Stimulated activated CD8-positive, alpha-beta memory T cell treated with anti-CD3 and anti-CD28 coated beads, Interleukin-15, amount 100 ng/mL, for 4 hours (primary cell): ENCODE data around the gene CPLX1.
"Not testable (repeated sequence)": the region's sequence is repeated elsewhere in the genome, so short reads cannot be mapped to it uniquely, and the experiment has no call there.

Source experiments
- DNase-seq, 2 donors: peaks; one replicate each; pipeline ENCODE4 v3.0.0-alpha.2; 2020; ENCODE audit warnings: low read depth in 2 of 2

CPLX1 gene

DNA sequence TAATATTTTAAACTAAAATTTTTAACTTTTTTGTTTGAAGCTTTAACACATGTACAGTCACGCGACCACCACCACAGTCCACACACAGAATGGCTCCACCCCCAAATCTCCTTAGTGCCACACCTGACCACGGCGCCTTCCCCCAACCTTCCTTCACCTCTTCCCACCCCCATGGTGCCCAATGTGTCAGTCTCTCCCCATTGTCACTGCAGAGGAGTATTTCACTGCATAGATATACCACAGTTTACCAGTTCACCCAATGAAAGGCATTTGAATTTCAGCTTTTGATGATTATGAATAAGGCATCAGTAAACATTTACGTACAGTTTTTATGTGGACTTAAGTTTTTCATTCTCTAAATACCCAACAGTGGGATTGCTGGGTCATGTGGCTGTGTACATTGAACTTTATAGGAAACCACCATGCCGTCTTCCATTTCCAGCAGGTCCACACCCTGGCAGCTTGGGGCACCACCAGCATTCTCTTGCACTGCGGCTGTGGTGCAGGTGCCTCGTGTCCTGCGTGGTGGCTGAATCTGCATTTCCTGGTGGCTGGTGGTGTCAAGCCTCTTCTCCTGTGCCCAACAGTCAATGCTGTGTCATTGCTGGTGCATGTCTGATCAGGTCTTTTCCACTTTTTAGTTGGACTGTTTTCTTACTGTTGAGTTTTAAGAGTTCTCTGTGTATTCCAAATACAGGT is 49.0 kb downstream of the CPLX1 start:
- no peak for DNase-seq

DNA sequence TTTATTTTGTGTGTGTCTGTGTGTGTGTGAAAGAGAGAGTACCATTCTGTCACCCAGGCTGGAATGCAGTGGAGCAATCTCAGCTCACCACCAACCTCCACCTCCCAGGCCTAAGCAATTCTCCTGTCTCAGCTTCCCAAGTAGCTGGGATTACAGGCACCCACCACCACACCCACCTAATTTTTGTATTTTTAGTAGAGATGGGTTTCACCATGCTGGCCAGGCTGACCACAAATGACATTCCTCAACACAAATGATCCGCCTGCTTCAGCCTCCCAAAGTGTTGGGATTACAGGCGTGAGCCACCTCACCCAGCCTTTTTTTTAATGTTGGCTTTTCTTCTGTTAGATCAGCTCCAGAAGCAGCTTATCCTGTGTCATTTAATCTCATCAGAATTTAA is 50.4 kb downstream of the CPLX1 start:
- DNase-seq = not testable (repeated sequence)

- DNase-seq = not testable (repeated sequence)
Observed at GRCh38 chr4:774419-775092, 51.4 kb downstream of the CPLX1 start.

GRCh38 chr4:773214-773613 is 52.7 kb downstream of the CPLX1 start:
- DNase-seq = no peak

- DNase-seq = no peak
Observed at GRCh38 chr4:772776-773175, 53.2 kb downstream of the CPLX1 start.

- DNase-seq = no peak
Observed at GRCh38 chr4:772118-772517, 53.8 kb downstream of the CPLX1 start.

- no peak for DNase-seq
Observed at GRCh38 chr4:771464-771863, 54.5 kb downstream of the CPLX1 start.

GRCh38 chr4:770022-770421 is 55.9 kb downstream of the CPLX1 start:
- no peak for DNase-seq

- DNase-seq = no peak
Observed at GRCh38 chr4:769511-769910, 56.4 kb downstream of the CPLX1 start.

- no peak for DNase-seq
Observed at GRCh38 chr4:768995-769394, 56.9 kb downstream of the CPLX1 start.

DNA sequence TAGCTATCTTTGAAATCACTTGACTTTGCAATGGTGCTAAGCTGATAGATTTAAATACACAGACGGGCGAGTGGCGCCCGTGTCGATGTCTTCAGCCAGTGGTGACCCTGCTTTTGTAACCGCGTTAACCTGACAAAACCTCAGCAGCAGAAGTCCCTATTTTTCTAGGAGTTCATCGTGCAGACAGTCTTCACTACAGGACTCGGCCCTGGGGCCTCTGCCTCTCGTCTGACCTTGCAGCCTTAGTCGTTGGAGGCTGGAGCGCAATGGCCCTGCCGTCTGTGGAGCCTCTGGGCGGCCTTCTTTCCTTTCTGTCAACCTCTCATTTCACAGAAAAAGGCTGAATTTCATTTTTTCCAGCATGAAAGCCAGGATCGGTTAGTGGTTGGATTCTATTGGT is 57.9 kb downstream of the CPLX1 start:
- no peak for DNase-seq

- no peak for DNase-seq
Observed at GRCh38 chr4:766559-767283, 59.2 kb downstream of the CPLX1 start.

DNA sequence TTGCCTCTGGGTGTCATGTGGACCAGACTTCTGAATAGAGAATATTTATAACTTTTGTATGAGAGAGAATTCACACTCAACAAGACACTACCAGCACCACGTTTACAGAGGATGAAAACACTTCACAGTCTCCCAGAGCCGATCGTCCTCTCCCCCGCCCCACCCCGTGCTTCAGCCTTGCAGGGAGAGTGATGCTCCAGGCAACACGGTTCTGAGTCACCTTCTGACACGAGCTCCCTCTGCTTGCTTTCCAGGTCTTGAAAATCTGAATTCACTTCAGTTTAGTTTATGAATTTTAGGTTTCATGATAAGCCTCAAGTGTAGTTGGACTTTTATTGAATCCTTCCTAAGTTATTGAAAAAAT is 59.8 kb downstream of the CPLX1 start:
- no peak for DNase-seq

DNA sequence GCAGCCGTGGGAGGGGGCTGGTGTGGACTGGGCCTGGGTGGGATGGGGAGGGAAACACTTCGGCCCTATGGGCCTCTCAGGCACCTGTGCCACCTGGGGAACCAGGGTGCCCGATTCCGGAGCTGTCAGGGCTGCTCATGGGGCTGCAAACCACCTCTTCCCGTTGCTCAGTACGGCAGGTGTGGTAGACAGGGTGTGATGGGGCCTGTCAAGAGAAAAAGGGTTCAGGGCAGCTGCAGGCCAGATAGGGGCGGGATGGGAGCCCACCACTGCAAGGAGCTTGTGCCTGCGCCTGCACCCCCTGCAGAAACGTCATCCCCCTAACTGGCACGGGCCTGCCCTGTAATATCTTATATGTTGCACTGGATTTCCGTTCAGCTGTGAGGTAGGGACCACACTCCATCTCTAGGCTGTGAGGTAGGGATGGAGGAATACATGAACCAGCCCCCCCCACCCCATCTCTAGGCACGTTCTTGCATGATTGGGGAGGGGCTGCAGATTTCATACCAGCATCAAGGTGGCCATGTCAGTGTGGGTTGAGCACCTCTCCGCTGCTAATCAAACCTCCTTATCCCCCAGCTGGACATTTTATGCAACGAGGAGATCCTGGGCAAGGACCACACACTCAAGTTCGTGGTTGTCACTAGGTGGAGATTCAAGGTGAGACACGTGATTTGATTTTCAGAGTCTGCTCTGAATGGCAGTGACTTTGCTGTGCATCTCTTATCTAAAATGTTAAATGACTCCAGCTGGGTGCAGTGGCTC is 61.3 kb downstream of the CPLX1 start:
- DNase-seq = no peak

DNA sequence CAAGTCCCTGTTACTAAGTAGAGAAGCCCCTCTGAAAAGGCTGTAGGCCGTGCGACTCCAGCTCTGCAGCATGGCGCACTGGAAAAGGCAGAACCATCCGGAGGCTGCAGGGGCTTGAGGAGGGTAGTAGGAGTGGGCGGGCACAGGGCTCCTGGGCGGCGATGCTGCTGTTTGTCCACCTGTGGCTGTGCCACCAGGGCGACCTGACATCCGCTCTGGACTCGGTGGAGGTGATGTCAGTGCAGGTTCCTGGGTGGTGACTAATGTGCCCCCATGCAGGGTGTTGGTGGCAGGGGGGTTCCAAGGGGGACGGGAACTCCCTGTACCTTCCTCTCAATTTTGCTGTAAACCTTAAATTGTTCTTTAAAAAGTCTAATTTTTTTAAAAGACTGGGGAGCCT is 62.0 kb downstream of the CPLX1 start:
- no peak for DNase-seq

DNA sequence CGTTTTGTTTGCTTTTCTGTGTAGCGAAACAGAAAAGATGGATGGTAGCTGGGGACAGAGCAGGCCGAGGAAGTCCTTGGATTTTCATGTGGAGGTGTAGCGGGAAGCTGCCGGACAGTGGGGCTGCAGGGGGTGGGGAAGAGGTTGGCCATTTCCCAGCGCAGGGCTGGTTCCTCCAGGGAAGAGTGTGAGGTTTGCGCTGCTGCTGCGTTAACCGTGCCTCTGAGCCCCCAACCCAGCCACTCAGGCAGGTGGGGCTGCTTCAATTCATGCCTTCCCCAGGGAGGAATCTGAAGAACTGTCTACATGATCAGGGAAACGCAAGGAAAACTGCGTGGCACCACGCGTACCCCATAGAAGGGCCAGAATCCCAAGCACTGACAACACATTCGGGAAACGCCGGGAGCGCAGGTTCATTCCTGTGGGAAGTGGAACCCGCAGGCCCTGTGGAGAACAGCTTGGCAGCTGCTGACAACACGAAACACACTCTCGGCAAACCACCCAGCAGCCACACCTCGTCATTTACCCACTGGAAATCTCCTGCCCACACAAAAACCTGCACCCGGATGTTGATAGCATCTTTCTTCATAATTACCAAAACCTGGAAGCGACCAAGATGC is 62.6 kb downstream of the CPLX1 start:
- no peak for DNase-seq

DNA sequence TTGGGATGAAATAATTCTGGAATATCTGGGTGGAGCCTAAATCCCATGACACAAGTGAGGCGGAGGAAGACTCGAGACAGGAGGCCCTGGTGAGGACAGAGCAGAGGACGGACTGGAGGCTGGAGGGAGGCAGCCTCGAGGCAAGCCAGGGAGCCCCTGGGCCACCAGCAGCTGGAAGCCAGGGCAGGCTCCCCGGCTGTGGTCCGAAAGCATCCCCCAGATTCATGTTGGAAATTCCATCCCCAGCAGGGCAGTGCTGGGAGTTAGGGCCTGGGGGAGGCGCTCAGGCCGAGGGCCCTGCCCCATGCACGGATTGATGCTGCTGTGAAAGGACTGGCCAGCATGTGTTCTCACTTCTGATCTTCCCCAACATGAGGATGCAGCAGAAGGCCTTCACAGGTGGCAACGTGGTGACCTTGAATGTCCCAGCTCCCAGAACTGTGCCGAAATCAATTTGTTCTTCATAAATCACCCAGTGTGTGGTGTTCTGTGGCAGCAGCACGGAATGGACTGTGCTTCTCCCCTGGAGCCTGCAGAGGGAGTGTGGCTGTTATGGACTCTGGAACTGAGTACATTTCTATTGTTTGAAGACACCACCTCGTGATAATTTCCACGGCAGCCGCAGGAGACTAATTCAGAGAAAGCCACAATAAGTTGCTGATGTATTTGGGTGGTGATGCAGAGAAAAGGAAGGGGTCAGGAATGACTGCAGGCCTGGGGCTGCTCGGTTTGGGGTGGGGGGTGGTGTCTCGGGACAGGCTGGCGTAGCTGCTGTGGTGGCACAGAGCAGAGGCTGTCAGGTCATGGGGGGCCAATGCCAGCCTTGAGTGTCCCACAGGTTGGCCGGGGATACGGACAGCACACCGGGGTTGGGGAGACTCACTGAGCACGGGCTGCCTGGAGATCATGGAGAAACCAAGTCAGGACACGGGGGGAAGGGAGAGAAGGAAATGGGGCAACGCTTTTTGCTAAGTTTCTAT is 63.4 kb downstream of the CPLX1 start:
- no peak for DNase-seq

DNA sequence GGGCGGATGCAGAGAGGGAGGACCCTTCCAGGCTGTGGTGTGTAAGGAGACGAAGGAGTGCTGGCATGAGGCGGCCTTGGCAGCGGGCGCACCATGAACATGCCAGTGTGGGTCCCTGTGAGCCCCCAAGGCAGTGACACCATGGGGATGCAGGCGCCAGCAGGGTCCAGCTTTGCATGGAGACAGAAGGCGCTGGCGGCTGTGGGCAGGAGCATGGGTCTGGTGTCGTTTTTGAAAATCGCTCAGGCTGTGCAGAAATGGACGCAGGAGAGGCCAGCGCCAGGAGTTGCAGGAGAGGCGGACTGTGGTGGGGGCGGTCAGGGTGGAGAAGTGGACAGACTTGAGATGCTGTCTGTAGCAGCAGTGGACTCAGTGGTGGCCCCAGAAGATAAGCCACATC is 64.2 kb downstream of the CPLX1 start:
- no peak for DNase-seq

- no peak for DNase-seq
Observed at GRCh38 chr4:761086-761485, 64.8 kb downstream of the CPLX1 start.

DNA sequence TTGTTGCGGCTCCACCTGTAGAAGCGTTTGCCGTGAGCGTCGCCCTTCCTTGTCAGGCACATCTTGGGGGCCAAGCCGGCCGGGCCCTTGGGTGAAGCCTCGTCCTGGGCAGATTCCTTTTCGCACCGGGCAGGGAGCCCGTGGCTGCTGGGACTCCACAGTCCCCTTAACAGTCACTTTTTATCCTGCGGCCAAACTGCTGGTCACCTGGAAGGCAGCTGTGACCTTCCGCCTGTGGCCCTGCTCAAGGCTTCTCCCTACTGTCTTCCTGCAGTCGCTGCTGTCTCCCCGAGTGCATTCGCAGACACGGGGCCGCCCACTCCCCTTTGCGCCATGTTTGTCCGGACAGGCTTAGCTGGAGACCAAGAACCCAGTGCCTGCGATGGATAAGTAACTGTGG is 65.3 kb downstream of the CPLX1 start:
- DNase-seq = no peak

GRCh38 chr4:759810-760209 is 66.1 kb downstream of the CPLX1 start:
- DNase-seq = not testable (repeated sequence)
